Measurements from ENCODE around the gene TACO1.

The TACO1 gene

GRCh38 chr17:63578027-63578768 lies 22.5 kb upstream of the TACO1 start:
- DNase-seq (ENCODE audit: low read depth), result no peak
- in situ Hi-C loops (cut with HindIII; ENCODE audit: low sequenced_read_pairs), result no loop called here
- no peak overlapping the region for H3K4me3 ChIP-seq (ENCODE audit: low read depth, low read length)
- TF ChIP-seq CTCF (IDR thresholded peaks at IDR 0.05; ENCODE audit: low read depth, low read length, missing control alignments), result no peak

GRCh38 chr17:63578769-63579111 lies 22.0 kb upstream of the TACO1 start:
- DNase-seq (ENCODE audit: low read depth), result no peak
- no peak for TF ChIP-seq CTCF (IDR thresholded peaks at IDR 0.05; ENCODE audit: low read depth, low read length, missing control alignments)
- H3K4me3 ChIP-seq (ENCODE audit: low read depth, low read length), result no peak overlapping the region
- in situ Hi-C loops (cut with HindIII; ENCODE audit: low sequenced_read_pairs), result no loop called here

- DNase-seq (ENCODE audit: low read depth), result no peak
- in situ Hi-C loops (cut with HindIII; ENCODE audit: low sequenced_read_pairs), result no loop called here
- H3K4me3 ChIP-seq (ENCODE audit: low read depth, low read length), result no peak overlapping the region
- no peak for TF ChIP-seq CTCF (IDR thresholded peaks at IDR 0.05; ENCODE audit: low read depth, low read length, missing control alignments)
Observed at GRCh38 chr17:63579633-63580032, 21.1 kb upstream of the TACO1 start.

- TF ChIP-seq CTCF (IDR thresholded peaks at IDR 0.05; ENCODE audit: low read depth, low read length, missing control alignments), result no peak
Observed at GRCh38 chr17:63587770-63588169, 12.9 kb upstream of the TACO1 start.

GRCh38 chr17:63588797-63589196 lies 11.9 kb upstream of the TACO1 start:
- no peak for TF ChIP-seq CTCF (IDR thresholded peaks at IDR 0.05; ENCODE audit: low read depth, low read length, missing control alignments)
- in situ Hi-C loops (cut with HindIII; ENCODE audit: low sequenced_read_pairs), result no loop called here
- H3K4me3 ChIP-seq (ENCODE audit: low read depth, low read length), result no peak overlapping the region
- no peak for DNase-seq (ENCODE audit: low read depth)

More at GRCh38 chr17:63587770-63588169, 12.9 kb upstream of the TACO1 start:
- no peak overlapping the region for H3K4me3 ChIP-seq (ENCODE audit: low read depth, low read length)
- in situ Hi-C loops (cut with HindIII; ENCODE audit: low sequenced_read_pairs), result no loop called here
- DNase-seq (ENCODE audit: low read depth), result no peak

- in situ Hi-C loops (cut with HindIII; ENCODE audit: low sequenced_read_pairs), result no loop called here
- no peak overlapping the region for H3K4me3 ChIP-seq (ENCODE audit: low read depth, low read length)
- TF ChIP-seq CTCF (IDR thresholded peaks at IDR 0.05; ENCODE audit: low read depth, low read length, missing control alignments), result no peak
- DNase-seq (ENCODE audit: low read depth), result no peak
Observed at GRCh38 chr17:63589646-63590045, 11.0 kb upstream of the TACO1 start.
